Ishikawa (cell line): ENCODE measurements around the gene FGD5.

Experiments used
- CEBPB ChIP-seq: IDR thresholded peaks from 2 replicates; pipeline ENCODE4 v1.6.1; 2012
- CREB1 ChIP-seq: IDR thresholded peaks from 2 replicates; pipeline ENCODE4 v1.6.1; 2012; ENCODE audit warnings: low read depth
- EGR1 ChIP-seq: IDR thresholded peaks from 2 replicates; pipeline ENCODE4 v1.6.1; 2012
- EP300 ChIP-seq: IDR thresholded peaks from 2 replicates; pipeline ENCODE4 v1.6.1; 2012; ENCODE audit warnings: borderline replicate concordance
- FOXM1 ChIP-seq: IDR thresholded peaks from 2 replicates; pipeline ENCODE4 v1.6.1; 2012; ENCODE audit warnings: low read depth, borderline replicate concordance
- NFIC ChIP-seq: IDR thresholded peaks from 2 replicates; pipeline ENCODE4 v1.6.1; 2012
- RAD21 ChIP-seq: IDR thresholded peaks from 2 replicates; pipeline ENCODE4 v1.6.1; 2012; ENCODE audit warnings: low read depth
- TAF1 ChIP-seq: IDR thresholded peaks from 2 replicates; pipeline ENCODE4 v1.6.1; 2012; ENCODE audit warnings: low read depth, mild to moderate bottlenecking
- TCF12 ChIP-seq: IDR thresholded peaks from 2 replicates; pipeline ENCODE4 v1.6.1; 2012; ENCODE audit warnings: low read depth
- TEAD4 ChIP-seq: IDR thresholded peaks from 2 replicates; pipeline ENCODE4 v1.6.1; 2012
- YY1 ChIP-seq: IDR thresholded peaks from 2 replicates; pipeline ENCODE4 v1.6.1; 2012; ENCODE audit warnings: low read depth
- ZBTB7A ChIP-seq: IDR thresholded peaks from 2 replicates; pipeline ENCODE4 v1.6.1; 2012; ENCODE audit warnings: low read depth
- TF ChIP-seq, protein P1 (sequence below): IDR thresholded peaks from 2 replicates; pipeline ENCODE4 v1.6.1; 2012
- TF ChIP-seq, protein P2 (sequence below): IDR thresholded peaks from 2 replicates; pipeline ENCODE4 v1.6.1; 2012; ENCODE audit warnings: low read depth, mild to moderate bottlenecking
- TF ChIP-seq, protein P3 (sequence below): IDR thresholded peaks from 2 replicates; pipeline ENCODE4 v1.6.1; 2012

FGD5 gene

DNA sequence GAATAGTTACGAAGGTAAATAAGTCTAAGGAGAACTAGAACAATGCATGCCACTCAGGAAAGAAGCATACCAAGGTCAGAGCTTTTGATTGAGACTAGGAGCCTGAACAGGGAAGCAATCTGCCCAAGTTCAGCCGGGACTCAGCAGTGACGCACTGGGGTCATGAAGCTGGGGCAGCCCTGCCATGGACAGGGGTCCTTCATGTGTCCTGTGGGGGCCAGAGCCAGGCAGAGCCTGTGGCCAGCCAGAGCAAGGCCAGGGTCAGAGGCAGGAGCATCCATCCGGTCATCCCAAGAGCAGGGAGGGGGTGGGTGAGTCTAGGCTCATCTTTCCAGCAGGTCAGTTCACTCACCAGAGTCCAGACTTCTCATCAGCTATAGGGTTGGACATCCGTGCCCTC, 47.9 kb downstream of the FGD5 start:
- TF ChIP-seq EGR1 (no peak), CEBPB (no peak), TAF1 (no peak), FOXM1 (no peak)

DNA sequence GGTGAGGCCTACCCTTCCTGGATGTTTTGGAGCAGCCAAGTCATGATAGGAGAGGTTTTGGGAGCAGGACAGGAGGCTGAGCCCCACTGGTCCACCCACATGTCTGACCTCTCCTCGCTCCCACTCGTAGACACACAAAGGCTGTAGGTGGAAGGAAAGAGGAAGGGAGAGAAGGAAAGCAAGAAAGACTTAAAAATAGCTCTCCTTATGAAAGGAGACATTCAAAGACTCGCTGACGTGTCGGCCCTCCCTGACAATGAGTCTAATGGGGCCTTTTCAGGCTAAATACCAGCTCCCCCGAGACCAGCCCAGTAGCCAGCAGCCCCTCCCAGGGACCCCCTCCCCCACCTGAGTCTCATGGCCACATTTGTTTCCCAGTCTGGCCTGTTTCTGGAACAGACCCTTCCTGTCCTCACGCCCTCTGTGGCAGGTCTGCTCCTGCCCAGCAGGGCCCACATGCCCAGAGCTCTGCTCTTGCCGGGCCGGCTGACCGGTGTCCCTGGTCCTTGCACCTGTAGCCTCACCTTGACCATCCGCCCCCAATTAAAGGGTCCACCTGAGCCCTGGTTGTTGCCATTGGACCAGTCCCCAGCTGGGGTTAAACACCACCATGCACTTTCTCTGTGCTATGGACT, 49.3 kb downstream of the FGD5 start:
- TF ChIP-seq TAF1 (no peak), EP300 (no peak), ZBTB7A (no peak), TEAD4 (no peak), CREB1 (no peak), FOXM1 (no peak), TCF12 (no peak)
- TF ChIP-seq, protein P1, sequence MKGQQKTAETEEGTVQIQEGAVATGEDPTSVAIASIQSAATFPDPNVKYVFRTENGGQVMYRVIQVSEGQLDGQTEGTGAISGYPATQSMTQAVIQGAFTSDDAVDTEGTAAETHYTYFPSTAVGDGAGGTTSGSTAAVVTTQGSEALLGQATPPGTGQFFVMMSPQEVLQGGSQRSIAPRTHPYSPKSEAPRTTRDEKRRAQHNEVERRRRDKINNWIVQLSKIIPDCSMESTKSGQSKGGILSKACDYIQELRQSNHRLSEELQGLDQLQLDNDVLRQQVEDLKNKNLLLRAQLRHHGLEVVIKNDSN = no peak
- TF ChIP-seq, protein P2, sequence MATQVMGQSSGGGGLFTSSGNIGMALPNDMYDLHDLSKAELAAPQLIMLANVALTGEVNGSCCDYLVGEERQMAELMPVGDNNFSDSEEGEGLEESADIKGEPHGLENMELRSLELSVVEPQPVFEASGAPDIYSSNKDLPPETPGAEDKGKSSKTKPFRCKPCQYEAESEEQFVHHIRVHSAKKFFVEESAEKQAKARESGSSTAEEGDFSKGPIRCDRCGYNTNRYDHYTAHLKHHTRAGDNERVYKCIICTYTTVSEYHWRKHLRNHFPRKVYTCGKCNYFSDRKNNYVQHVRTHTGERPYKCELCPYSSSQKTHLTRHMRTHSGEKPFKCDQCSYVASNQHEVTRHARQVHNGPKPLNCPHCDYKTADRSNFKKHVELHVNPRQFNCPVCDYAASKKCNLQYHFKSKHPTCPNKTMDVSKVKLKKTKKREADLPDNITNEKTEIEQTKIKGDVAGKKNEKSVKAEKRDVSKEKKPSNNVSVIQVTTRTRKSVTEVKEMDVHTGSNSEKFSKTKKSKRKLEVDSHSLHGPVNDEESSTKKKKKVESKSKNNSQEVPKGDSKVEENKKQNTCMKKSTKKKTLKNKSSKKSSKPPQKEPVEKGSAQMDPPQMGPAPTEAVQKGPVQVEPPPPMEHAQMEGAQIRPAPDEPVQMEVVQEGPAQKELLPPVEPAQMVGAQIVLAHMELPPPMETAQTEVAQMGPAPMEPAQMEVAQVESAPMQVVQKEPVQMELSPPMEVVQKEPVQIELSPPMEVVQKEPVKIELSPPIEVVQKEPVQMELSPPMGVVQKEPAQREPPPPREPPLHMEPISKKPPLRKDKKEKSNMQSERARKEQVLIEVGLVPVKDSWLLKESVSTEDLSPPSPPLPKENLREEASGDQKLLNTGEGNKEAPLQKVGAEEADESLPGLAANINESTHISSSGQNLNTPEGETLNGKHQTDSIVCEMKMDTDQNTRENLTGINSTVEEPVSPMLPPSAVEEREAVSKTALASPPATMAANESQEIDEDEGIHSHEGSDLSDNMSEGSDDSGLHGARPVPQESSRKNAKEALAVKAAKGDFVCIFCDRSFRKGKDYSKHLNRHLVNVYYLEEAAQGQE = no peak
- TF ChIP-seq, protein P3, sequence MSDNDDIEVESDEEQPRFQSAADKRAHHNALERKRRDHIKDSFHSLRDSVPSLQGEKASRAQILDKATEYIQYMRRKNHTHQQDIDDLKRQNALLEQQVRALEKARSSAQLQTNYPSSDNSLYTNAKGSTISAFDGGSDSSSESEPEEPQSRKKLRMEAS = no peak

DNA sequence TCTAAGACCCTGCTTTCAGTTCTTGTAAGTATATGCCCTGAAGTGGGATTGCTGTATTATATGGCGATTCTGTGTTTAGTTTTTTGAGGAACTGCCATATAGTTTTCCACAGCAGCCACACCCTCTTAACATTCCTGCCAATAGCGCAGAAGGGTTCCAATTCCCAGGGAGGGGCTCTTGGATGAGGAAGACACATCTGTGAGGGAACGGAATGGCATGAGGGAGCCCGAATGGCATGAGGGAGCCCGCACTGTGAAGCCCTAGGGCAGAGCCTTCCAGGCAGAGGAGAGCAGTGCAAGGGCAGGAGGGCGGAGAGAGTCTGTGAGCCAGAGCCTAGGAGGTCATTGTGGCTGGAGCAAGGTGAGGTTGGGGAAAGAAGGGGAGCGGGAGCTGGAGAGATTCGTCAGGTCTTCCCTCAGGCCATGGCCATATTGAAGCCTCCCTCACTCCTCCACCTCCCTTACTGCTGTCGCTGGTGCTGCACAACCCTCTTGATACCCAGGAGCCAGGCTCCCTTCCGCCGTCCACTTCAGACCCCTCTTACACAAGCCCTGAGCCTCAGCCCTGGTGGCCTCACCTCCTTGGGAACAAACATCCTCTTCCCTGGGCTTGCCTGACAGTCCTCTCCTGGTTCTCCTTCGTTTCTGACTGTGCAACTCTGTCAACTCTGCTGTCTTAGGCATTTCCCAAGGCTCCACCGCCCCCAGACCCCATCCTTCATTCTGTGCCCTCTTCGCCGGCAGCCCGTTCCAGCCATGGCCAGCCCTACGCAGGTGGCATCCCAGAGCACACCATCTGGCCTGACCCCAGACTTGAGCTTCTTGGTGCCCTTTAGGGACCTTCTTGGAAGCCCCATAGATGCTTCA, 51.4 kb downstream of the FGD5 start:
- TF ChIP-seq EP300 (no peak), TAF1 (no peak), TEAD4 (no peak), FOXM1 (no peak), CREB1 (no peak), EGR1 (no peak), ZBTB7A (no peak), TCF12 (no peak), YY1 (no peak), CEBPB (no peak), NFIC (no peak), RAD21 (no peak)
- TF ChIP-seq, protein P3 = no peak
- TF ChIP-seq, protein P1 = no peak
- TF ChIP-seq, protein P2 = no peak

DNA sequence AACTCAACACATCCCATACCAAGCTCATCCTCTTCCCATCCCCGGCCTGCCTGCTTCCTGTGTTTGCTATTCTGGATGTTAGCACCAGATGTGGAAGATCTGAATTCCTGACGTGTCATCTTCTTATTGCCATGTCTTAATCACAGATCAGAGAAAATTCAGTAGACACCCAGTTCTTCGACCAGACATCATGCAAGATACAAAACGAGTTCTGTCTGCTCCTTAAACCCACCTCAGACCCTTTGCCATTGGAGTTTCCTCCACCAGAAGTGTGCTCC, 52.0 kb downstream of the FGD5 start:
- TF ChIP-seq, protein P3 = no peak
- TF ChIP-seq TAF1 (no peak), TEAD4 (no peak), CREB1 (no peak), EGR1 (no peak), EP300 (no peak), FOXM1 (no peak), RAD21 (no peak), YY1 (no peak), ZBTB7A (no peak), NFIC (no peak), CEBPB (no peak), TCF12 (no peak)
- TF ChIP-seq, protein P1 = no peak
- TF ChIP-seq, protein P2 = no peak
